HUDEP-2 (cell line): ENCODE measurements around the gene SLC25A53.
A peak's percentile ranks its signal among the peaks of the same experiment; 100 is the strongest.

Source experiments
- DNase-seq, 76 experiments: peaks; one replicate each; lab custom pipeline; 2025; ENCODE audit not compliant: unreplicated experiment in 76 of 76; lab: John Stamatoyannopoulos, UW

The SLC25A53 gene, protein sequence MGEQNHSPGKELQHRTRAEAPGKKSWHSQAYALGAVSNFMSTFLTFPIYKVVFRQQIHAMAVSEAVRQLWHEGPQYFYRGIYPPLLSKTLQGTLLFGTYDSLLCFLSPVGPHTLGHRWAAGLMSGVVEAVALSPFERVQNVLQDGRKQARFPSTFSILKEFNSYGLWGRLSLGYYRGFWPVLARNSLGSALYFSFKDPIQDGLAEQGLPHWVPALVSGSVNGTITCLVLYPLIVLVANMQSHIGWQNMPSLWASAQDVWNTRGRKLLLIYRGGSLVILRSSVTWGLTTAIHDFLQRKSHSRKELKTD

DNA sequence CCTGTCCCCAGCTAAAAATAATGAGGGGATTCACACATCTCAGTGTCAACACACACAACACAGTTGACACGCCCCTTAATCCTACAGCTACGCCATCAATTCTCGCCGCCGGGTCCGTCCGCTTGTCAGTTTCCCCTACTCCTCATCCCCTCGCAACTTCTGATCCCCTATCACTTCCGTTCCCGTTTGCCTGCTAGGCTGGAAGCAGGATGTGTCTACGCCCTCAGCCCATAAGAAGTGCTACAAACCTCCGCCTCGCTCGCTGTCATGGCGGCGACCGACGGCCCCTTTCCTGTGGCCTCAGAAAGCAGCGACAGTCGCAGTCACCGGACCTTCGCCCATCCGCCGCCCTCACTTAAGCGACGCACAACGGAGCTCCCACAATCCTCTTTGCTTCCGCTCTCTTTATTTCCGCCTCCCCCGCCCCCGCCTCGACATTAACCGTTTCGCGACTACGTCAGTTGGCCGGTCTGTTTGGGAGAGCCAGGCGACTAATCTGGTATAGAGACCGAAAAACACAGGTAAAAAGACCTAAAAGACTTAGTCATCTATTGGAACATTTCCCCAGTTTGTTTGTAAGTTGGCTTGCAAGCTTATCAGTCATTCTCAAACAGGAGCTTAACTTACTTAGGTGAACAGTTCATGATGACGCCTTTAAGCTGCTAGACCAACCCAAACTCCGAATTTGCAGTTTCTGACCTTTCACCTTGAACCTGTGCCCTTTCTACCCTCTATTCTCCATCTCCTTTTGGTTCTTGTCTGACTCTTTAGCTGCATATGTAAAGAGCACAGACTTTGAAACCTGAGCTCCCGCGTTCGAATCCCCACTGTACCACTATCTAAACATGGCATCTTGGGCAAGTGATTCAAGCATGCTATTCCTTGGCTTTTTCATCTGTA, at the start of gene SLC25A53:
Gene SLC25A53, minus strand, starts transcription at position 380 of the 900 bp plus-strand sequence. CDS start 51,752 bp downstream, outside the sequence.
- DNase-seq: peak in 74 of 76 experiments; percentile 1 to 82 (median 59)

DNA sequence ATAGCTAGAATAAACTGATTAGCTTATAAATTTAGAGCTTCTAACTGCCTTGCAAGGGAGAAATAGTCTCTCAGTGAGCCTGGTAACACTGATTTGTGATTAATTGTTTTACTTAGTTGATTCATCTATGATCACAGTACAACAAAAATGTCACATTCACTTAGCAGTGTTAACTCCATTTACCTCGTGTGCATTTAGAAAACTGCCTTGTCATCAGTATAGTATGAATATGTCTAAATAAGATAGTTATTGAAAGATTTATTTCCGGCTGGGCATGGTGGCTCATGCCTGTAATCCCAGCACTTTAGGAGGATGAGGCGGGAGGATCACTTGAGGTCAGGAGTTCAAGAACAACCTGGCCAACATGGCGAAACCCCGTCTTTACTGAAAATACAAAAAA, 48.7 kb upstream of the SLC25A53 start:
- no peak for DNase-seq

DNA sequence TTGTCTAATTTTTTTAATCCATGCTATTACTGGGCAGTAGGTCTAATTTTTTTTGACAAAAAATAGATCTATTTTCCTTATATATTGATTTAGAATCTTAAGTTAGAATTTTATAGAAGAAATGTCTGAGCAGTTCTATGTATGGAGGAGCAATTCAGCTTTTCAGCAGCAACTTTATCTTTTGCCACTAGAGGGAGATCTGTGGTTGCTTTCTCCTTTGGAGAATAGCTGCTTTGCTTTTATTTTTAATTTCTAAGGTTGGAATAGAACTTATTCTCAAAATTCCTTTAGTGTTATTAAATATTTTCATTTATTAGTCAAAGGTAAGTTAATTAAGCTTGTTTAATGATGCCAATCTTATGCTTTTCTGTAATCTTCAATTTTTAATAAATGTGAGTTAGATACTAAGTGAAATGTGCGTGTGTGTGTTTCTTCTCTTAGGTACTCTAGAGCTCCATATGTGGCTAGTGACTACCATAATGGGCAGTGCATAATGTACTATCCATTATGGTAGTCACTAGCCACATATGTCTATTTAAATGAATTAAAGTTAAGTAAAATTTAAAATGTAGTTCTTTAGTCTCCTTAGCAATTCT, 38.8 kb upstream of the SLC25A53 start:
- peak in 7 of 76 experiments; percentile 0 to 12 (median 3) for DNase-seq

DNA sequence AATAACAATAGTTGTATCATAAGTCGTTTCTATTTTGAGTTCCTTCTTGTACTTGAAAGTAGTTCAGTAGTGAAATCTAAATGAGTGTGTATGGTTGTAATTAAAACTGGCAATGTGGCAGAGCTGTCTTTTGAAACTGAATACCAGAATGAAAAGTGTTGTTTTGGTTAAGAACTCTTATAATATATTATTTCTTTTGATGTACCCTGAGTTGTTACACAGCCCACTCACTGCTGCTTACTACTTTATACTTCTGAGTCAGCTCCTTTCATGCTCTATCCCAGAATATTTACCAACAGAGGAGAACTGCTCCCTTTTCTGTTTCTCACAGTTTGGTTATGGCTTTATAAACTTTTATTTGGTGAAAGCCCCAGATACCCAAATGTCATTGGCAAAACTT, 38.2 kb upstream of the SLC25A53 start:
- no peak for DNase-seq

DNA sequence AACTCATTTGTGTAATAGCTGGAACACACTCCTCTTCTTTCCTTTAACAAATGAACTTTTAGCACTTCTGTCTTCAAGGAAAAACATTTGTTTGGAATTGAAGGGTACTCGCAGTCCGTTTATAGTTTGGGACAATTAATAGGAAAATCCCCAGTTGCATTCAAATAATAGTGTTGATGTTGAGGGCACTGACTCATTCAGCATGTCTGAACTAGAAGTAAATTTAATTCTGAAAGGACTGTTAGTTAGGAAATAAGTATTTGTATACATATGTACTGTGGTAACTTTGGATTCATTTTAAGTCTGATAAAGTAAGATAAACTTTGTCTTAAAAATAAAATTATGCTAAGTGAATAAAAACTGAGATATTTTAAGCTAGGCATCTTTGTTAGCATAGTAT, 36.7 kb upstream of the SLC25A53 start:
- no peak for DNase-seq

DNA sequence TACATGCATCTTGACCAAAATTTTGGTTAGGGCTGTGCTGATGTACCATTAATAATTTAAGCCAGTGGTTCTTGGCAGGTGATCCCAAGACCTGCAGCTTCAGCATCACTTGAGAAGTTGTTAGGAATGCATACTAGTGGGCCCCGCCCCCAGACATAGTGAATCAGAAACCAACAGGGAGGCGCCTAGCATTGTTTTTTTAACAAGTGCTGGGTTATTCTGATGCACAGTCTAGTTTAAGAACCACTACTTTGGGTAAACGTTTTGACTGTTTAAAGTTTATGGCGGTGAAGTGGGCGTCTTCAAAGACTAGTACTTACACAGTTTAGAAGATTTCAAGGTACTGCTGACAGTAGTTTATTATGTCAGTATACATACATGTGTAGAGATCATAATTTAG, 33.0 kb upstream of the SLC25A53 start:
- DNase-seq: no peak

DNA sequence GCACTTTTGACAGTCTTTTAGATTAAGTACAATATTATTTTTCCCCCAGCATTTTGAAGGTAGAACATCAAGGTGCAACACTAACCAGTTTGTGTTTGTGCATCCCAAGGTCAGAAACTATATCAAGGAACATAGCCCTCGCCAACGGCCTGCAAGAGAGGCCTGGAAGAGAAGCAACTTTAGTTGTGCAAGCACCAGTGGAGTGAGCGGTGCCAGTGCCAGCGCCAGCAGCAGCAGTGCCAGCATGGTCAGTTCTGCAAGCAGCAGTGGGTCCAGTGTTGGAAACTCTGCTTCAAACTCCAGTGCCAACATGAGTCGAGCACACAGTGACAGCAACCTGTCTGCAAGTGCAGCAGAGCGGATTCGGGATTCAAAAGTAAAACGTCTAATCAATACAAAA, 31.1 kb upstream of the SLC25A53 start:
- no peak for DNase-seq

DNA sequence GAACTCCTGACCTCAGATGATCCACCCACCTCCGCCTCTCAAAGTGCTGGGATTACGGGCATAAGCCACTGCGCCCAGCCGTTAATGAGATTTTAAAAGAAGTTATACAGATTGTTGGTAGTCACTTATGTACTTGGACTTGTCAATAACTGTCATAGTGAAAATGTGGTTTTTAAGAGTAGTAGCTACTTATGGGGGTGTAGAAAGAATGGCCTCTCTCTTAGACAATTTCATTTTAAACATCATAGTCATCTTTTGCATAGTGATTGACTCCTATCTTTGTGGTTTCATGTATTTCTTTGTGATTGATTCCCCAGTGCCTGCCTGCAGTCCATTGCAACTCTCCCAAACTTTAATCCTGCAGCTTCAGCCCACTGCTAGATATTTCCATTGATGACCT, 26.9 kb upstream of the SLC25A53 start:
- DNase-seq: no peak

DNA sequence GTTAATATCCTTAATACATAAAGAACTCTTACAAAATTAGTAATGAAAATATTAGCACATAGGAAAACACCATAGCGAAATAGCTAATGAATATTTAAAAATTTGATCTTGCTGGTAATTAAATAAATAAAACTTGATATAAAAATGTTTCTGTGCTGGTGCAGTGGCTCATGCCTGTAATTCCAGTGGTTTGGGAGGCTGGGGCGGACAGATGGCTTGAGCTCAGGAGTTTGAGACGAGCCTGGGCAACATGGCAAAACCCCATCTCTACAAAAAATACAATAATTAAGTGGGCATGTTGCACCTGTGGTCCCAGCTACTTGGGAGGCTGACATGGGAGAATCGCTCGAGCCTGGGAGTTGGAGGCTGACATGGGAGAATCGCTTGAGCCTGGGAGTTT, 17.0 kb upstream of the SLC25A53 start:
- no peak for DNase-seq

DNA sequence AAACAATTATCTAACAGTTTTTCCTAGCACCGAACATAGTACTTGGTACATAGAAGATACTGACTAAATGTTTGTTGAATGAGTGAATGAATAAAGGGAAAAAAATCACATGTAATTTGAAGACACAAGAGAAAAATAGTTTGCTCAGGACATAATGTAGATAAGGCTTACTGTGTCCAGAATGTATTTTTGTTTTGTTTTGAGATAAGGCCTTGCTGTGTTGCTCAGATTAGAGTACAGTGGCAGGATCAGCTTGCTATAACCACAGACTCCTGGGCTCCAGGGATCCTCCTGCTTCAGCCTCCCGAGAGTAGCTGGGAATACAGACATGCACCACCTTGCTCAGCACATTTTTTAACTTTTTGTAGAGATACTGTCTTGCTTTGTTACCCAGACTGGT, 16.0 kb upstream of the SLC25A53 start:
- peak in 9 of 76 experiments; percentile 0 to 16 (median 1) for DNase-seq

DNA sequence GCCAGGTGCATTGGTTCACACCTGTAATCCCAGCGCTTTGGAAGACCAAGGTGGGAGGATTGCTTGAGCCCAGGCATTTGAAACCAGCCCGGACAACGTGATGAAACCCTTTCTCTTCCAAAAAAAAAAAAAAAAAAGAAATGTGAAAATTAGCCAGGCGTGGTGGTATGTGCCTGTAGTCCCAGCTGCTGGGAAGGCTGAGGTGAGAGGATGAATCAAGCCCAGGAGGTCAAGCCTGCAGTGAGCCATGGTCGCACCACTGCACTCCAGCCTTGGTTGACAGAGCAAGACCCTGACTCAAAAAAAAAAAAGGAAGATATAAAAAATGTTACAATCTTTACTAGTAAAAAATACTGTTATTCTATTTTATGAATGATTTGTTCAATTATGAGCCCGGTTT, 15.3 kb upstream of the SLC25A53 start:
- DNase-seq: no peak

DNA sequence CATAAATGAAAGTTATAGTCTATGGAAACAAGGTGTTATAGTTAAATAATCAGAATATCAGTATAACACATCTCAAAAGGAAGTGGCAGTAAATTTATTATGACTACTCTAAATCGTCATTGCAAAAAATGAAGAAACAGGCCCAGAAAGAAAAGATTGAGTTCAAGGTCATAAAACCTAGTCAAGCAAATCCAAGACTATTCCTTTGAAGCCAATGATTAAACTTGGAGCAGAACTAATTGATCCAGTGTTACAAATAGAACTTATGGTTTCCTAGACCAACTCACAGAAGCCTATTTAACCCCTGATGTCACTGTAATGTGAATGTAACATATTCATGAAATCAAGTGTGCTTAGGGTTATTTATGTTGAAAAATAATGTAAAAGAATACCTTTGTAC, 11.3 kb upstream of the SLC25A53 start:
- DNase-seq: no peak

DNA sequence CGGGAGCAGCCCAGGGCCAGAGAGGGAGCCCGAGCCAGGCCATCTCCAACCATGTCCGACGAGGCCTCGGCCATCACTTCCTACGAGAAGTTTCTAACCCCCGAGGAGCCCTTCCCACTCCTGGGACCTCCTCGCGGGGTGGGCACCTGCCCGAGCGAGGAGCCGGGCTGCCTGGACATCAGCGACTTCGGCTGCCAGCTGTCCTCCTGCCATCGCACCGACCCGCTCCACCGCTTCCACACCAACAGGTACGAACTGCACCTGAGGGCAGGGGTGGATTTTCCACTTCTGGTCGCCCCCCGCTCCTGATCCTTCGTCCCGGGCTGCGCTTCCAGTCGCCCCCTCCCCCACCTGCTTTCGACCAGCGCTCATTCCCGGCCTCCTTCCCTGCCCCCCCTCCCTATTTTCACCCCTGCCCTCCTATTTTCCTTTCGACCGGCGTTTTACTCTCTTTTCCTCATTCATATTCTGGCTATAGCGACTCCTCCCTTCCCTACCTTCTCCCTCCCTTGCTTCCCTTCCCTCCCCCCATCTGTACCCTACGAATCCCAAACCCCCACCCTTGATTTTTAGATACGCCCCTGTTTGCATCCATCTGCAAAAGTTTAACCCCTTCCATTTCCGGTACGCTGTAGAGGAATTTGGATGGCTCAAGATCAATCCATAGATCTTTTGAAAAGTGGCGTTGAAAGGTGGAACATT, 10.1 kb upstream of the SLC25A53 start:
- peak in 2 of 76 experiments; percentile 0 to 23 for DNase-seq

DNA sequence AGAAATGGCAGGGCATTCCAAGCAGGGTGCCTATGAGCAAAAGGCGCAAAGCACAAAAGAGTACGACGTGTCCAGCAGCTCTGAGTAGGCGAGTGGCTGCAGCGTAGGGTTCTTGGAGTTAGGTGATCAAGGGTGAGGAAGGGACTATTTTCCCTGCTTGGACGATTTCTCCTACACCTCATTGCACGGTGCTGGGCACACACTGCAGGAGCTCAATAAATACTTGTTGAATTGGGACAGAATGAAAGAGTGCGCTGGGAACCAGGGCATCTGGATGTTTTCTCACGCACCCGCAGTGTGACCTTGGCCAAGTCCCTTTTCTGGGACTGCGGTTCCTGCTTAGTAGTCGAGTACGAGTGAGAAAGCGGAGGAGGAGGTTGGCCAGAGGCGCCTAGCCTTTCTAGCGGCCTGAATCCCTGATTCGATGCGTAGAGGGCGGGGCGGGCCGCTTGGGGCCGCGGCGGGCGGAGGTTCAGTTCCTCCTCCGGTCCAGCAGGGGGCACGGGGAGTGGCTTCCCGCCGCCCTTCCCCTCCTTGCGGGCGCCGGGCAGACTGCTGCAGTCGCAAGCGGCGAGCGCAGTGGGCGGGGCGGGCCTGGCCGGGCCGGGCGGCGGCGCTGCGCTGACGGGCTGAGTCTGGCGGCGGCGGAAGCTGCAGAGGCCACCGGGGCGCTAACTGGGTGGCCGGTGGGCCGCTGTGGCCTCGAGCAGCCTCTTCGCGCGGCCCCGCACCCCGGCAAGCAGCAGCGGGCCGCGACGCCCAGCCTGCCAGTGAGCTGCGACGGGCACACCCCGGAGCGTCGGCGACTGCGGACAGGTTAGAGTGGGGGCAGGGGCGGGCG, 9.3 kb upstream of the SLC25A53 start, which contains the start of gene FAM199X:
Gene FAM199X, plus strand, starts transcription at position 560 of the 841 bp plus-strand sequence. CDS start 333 bp downstream, outside the sequence.
- peak in 75 of 76 experiments; percentile 2 to 88 (median 72) for DNase-seq

DNA sequence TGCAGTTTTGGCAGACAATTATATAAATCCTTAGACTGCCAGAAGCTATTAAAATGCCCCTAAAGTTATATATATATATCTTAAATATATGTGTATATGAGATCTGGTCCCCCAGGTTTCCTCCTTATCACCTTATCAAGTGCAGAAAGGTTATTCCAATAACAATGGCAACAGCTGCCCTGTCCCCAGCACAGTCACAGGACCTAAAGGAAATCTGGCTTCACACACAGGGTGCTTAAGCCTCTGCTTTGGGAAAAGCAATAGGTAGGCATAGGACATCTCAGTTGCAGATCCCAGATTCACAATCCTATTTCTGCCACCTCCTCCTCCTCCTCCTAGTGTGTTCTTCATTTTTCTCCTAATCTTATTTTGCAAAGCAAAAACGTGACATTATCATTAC, 5.8 kb downstream of the SLC25A53 start:
- DNase-seq: no peak

DNA sequence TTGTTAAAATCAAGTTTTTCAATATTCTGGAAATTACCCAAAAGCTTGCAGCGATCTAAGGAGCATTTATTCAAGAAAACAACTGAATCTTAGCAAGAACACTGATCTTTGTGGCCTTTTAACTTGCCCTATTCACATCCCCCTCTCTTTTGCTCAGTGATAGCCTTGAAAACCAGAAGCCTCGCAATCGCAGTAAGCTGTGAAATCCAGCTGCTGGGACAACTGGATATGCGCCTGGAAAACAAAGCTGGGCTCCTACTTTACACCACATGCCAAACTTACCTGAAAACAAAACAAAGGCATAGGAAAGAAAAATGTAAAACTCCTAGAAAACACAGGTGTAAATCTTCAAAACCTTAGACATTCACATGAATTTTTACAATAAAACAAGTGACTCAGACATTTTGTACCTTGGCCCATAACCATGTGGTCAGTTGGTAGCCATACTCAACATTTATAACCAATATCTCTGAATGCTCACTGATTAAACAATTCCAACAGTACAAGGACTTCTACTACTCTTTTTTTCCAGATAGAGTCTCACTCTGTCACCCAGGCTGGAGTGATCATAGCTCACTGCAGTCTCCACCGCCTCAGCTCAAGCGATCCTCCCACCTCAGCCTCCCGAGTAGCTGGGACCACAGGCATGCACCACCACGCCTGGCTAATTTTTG, 15.6 kb downstream of the SLC25A53 start:
- DNase-seq: no peak

DNA sequence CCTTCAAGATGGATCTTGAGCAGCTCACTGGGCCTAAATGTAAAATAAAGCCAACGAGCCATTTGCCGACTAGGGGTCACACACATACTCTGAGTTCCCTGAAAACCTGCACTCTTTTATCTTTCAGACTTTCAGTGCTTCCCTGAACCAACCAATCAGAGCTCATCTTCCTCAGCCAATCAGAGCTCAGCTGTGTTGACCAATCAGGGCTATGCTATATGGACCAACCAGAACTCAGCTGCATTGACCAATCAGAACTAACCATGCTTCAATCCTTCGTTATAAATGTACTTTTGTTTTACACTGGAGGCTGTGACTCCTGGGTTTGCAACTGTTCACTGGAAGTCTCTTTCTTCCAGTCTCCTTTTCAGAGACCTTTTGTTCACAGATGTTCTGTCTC, 19.3 kb downstream of the SLC25A53 start:
- DNase-seq: peak in 2 of 76 experiments; percentile 0

DNA sequence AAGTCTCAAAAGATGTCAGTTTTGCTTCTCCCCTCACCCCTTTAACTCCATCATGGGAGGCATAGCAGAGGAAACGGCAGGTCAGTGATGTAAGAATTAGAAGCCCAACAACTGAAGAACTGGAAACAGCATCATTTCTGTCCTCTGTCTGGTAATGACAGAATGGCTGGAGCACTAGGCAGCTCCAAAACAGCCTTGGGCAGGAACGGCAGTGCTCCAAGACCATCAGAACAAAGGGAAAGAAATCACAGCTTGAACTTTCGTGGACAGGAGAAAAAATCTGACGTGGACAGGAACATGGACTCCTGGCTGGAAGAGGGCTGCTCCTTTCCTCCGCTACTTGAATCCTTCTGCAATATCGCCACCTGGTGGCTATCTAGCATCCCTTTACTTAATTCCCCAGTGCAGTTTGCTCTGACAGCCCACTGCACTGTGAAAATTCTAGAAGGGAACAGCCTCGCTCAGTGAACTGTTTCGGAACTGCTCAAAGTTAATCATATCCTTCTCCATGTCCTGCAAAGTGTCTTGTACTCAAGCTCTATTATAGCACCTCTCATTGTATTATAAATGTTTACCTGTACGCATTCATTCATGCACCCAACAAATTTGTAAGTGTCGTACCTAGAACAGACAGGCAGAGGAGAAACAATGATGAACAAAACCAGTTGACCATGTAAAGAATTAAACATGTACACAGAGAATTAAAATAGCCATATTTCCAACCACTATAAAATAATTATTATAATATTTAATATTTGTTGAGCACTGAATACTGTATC, 20.4 kb downstream of the SLC25A53 start:
- peak in 53 of 76 experiments; percentile 0 to 54 (median 14) for DNase-seq
